ENCODE data around the gene DYNLRB1.

- no peak for TF ChIP-seq CTCF (conservative IDR thresholded peaks at IDR 0.05; ENCODE audit: low read depth, low read length)
- no peak for TF ChIP-seq EZH2 (IDR thresholded peaks at IDR 0.05; ENCODE audit: low read length, unreplicated experiment)
Observed at GRCh38 chr20:34541264-34541901, 25.2 kb downstream of the DYNLRB1 start.
